VCaP (cell line): ENCODE data around the gene RGL2.
A peak's percentile ranks its signal among the peaks of the same experiment; 100 is the strongest.

ENCODE experiments used
- H3K27ac ChIP-seq: fragments of 450-650 bp; 2 replicates; pipeline ENCODE4 v1.5.1; 2017
- TF ChIP-seq, protein P1 (sequence below): fragments of 450-650 bp; conservative IDR thresholded peaks from 2 replicates; pipeline ENCODE4 v1.5.1; 2017; ENCODE audit warnings: mild to moderate bottlenecking, moderate library complexity

The RGL2 gene

DNA sequence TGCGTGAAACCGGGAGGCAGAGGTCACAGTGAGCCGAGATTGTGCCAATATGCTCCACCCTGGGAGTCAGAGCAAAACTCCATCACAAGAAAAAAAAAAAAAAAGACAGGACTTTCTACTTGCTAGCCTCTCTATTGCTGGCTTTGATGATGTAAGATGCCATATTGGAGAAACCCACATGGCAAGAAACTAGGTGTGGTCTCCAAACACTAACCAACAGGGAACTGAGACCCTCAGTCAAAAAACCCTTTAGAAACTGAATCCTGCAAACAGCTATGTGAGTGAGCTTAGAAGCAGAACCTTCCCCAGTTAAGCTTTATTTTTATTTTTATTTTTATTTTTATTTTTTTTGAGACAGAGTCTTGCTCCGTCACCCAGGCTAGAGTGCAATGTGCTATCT lies 37.2 kb upstream of the RGL2 start:
- H3K27ac ChIP-seq = no peak overlapping the region
- TF ChIP-seq, protein P1, sequence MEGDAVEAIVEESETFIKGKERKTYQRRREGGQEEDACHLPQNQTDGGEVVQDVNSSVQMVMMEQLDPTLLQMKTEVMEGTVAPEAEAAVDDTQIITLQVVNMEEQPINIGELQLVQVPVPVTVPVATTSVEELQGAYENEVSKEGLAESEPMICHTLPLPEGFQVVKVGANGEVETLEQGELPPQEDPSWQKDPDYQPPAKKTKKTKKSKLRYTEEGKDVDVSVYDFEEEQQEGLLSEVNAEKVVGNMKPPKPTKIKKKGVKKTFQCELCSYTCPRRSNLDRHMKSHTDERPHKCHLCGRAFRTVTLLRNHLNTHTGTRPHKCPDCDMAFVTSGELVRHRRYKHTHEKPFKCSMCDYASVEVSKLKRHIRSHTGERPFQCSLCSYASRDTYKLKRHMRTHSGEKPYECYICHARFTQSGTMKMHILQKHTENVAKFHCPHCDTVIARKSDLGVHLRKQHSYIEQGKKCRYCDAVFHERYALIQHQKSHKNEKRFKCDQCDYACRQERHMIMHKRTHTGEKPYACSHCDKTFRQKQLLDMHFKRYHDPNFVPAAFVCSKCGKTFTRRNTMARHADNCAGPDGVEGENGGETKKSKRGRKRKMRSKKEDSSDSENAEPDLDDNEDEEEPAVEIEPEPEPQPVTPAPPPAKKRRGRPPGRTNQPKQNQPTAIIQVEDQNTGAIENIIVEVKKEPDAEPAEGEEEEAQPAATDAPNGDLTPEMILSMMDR = no peak

DNA sequence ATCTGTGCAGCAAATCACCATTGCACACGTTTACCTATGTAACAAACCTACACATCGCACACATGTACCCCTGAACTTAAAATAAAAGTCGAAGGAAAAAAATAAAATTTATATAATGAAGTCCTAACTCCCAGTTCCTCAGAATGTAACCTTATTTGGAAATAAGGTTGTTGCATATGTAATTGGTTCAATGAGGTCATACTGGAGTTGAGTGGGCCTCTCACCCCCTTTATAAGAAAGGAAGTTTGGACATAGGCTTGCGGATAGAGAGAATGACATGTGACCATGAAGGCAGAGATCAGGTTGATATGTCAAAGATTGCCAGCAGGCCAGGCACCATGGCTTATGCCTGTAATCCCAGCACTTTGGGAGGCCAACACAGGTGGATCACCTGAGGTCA lies 34.9 kb upstream of the RGL2 start:
- no peak overlapping the region for H3K27ac ChIP-seq
- TF ChIP-seq, protein P1 = no peak

DNA sequence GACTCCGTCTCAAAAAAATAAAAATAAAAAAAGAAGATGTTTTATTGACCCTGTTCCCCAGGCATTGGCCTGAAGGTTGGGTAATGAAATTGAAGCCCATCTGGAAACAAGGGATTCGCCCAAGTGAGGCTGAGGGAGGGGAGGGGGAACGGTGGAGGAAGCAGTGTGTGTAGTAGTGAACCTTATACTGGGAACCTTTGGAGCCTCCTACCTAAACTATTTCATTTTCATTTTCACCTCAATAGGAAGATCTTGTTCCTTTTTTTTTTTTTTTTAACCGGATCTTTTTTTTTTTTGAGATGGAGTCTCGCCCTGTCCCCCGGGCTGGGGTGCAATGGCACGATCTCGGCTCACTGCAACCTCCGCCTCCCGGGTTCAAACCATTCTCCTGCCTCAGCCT lies 32.0 kb upstream of the RGL2 start:
- TF ChIP-seq, protein P1 = no peak
- H3K27ac ChIP-seq = no peak overlapping the region

- H3K27ac ChIP-seq = no peak overlapping the region
- TF ChIP-seq, protein P1 = no peak
Measured at GRCh38 chr6:33329058-33329457, 30.3 kb upstream of the RGL2 start.

DNA sequence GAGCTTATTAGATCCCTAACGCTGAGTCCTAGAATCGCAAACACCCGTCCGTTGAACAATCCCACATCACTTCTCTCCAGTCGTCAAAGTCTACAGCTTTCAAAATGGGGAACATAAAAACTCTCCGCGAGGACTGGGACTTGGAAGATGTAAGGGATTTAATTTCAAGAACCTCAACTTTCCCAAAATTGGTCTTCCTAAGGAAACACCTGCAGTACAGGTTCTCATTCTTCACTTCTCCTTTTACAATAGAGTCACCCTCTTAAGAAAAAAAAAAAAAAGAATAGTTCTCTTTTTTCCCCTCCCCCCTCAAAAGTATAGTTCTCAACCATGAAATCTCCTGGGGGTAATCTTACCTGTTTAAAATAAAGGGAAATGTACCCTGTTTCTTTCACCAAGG lies 25.4 kb upstream of the RGL2 start:
- TF ChIP-seq, protein P1 = no peak
- peak overlapping the region; percentile 100 for H3K27ac ChIP-seq

DNA sequence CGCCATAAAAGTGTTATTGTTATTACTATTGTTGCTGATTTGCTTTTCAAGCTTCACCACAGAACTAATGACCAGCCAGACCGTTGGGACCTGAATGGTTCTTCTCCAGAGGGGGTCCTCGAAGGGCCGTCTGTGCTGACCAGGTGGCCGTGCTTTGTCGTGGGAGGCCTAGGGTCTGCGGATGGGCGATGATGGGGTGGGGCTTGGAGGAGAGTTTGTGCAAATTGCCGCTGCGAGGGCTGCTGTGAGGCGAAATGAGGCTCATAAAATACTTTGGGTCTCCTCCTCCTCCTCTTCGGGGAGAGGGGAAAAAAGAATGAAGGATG lies 24.8 kb upstream of the RGL2 start:
- TF ChIP-seq, protein P1 = peak; percentile 16; the same call in 1 of the 2 replicates
- H3K27ac ChIP-seq = peak overlapping the region; percentile 100

GRCh38 chr6:33321227-33321626 lies 22.5 kb upstream of the RGL2 start:
- H3K27ac ChIP-seq = peak overlapping the region; percentile 100
- TF ChIP-seq, protein P1 = no peak
